Effector CD8-positive, alpha-beta T cell (primary cell): ENCODE results near the gene PDLIM7.

Experiments
- DNase-seq: peaks from one replicate; lab custom pipeline; 2025; lab: John Stamatoyannopoulos, UW

Gene PDLIM7

GRCh38 chr5:177505075-177505474 lies 7.7 kb upstream of the PDLIM7 start:
- DNase-seq, result no peak

GRCh38 chr5:177504086-177505056 lies 7.0 kb upstream of the PDLIM7 start:
- DNase-seq, result no peak

- no peak for DNase-seq
Observed at GRCh38 chr5:177503351-177504085, 6.1 kb upstream of the PDLIM7 start.

GRCh38 chr5:177502886-177503285 lies 5.5 kb upstream of the PDLIM7 start:
- DNase-seq, result no peak

GRCh38 chr5:177501874-177502678 lies 4.7 kb upstream of the PDLIM7 start:
- DNase-seq, result no peak

GRCh38 chr5:177500685-177501522 lies 3.5 kb upstream of the PDLIM7 start:
- DNase-seq, result peak; percentile 77

- DNase-seq, result no peak
Observed at GRCh38 chr5:177499842-177500241, 2.4 kb upstream of the PDLIM7 start.

- DNase-seq, result no peak
Observed at GRCh38 chr5:177498013-177498787, 796 bp upstream of the PDLIM7 start.

GRCh38 chr5:177496727-177497291 lies 595 bp downstream of the PDLIM7 start:
- no peak for DNase-seq

- DNase-seq, result no peak
Observed at GRCh38 chr5:177496070-177496726, 1.2 kb downstream of the PDLIM7 start.

GRCh38 chr5:177495243-177496060 lies 2.0 kb downstream of the PDLIM7 start:
- DNase-seq, result no peak

- no peak for DNase-seq
Observed at GRCh38 chr5:177494346-177495195, 2.8 kb downstream of the PDLIM7 start.

- no peak for DNase-seq
Observed at GRCh38 chr5:177493795-177494345, 3.5 kb downstream of the PDLIM7 start.

- DNase-seq, result no peak
Observed at GRCh38 chr5:177492841-177493240, 4.6 kb downstream of the PDLIM7 start.

- no peak for DNase-seq
Observed at GRCh38 chr5:177491983-177492746, 5.2 kb downstream of the PDLIM7 start.

- no peak for DNase-seq
Observed at GRCh38 chr5:177491429-177491945, 5.9 kb downstream of the PDLIM7 start.
